H1 (cell line): ENCODE measurements around the gene USP24.

ENCODE experiments used
- EZH2 ChIP-seq: fragments of 200-600 bp; sonication (generic); IDR thresholded peaks from 2 replicates; pipeline ENCODE4 v1.7.1; 2012; ENCODE audit warnings: low read depth, mild to moderate bottlenecking, moderate library complexity, low read length, inconsistent platforms; ENCODE audit not compliant: severe bottlenecking
- HDAC2 ChIP-seq, 2 experiments: fragments of 300-600 bp in 1 of 2; sonication (generic) in 1 of 2; IDR thresholded peaks; 2 replicates each; pipeline ENCODE4 v1.6.1; 2011 to 2012; ENCODE audit warnings: low read depth in 2 of 2, low read length in 2 of 2, mild to moderate bottlenecking in 2 of 2, moderate library complexity in 2 of 2, borderline replicate concordance in 1 of 2, inconsistent platforms in 1 of 2
- PHF8 ChIP-seq: fragments of 200-600 bp; sonication (generic); conservative IDR thresholded peaks from 2 replicates; pipeline ENCODE4 v1.7.1; 2012; ENCODE audit warnings: low read depth, mild to moderate bottlenecking, inconsistent platforms, low read length, moderate library complexity
- POLR2A ChIP-seq, 2 experiments: IDR thresholded peaks; 1 replicate in 1 of 2; 2 replicates in 1 of 2; pipeline ENCODE4 v1.6.1; 2011; ENCODE audit warnings: low read depth in 2 of 2, low read length in 2 of 2, mild to moderate bottlenecking in 2 of 2; ENCODE audit errors: control extremely low read depth in 1 of 2
- TF ChIP-seq, protein P1 (sequence below): IDR thresholded peaks from 2 replicates; pipeline ENCODE4 v1.6.1; 2011; ENCODE audit warnings: low read length, improper control_type of control experiment

- TF ChIP-seq HDAC2 (IDR thresholded peaks at IDR 0.05; ENCODE audit: borderline replicate concordance in 1 of 2, low read depth in 2 of 2, low read length in 2 of 2) (no peak), EZH2 (no peak), POLR2A (IDR thresholded peaks at IDR 0.05; ENCODE audit: control extremely low read depth in 1 of 2, low read depth in 2 of 2, low read length in 2 of 2) (0 out of 3 replicates have a peak, but pooled peaks of 1 of the 2 experiments have one; percentile 23), PHF8 (no peak)
- TF ChIP-seq, protein P1, sequence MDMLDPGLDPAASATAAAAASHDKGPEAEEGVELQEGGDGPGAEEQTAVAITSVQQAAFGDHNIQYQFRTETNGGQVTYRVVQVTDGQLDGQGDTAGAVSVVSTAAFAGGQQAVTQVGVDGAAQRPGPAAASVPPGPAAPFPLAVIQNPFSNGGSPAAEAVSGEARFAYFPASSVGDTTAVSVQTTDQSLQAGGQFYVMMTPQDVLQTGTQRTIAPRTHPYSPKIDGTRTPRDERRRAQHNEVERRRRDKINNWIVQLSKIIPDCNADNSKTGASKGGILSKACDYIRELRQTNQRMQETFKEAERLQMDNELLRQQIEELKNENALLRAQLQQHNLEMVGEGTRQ = no peak
Measured at GRCh38 chr1:55213151-55213884, 1.8 kb downstream of the USP24 start.
